GM10266 (cell line): Measurements from ENCODE around the gene RSRC1.
"Not testable (repeated sequence)": the region's sequence is repeated elsewhere in the genome, so short reads cannot be mapped to it uniquely, and the experiment has no call there.

Experiments used
- DNase-seq: peaks from one replicate; pipeline ENCODE4 v3.0.0; 2012; ENCODE audit errors: extremely low spot score
- CTCF ChIP-seq: IDR thresholded peaks from 2 replicates; pipeline ENCODE4 v1.5.1; 2012; ENCODE audit warnings: mild to moderate bottlenecking, low read depth; ENCODE audit not compliant: control insufficient read depth, insufficient read depth; ENCODE audit errors: missing control alignments

The RSRC1 gene

DNA sequence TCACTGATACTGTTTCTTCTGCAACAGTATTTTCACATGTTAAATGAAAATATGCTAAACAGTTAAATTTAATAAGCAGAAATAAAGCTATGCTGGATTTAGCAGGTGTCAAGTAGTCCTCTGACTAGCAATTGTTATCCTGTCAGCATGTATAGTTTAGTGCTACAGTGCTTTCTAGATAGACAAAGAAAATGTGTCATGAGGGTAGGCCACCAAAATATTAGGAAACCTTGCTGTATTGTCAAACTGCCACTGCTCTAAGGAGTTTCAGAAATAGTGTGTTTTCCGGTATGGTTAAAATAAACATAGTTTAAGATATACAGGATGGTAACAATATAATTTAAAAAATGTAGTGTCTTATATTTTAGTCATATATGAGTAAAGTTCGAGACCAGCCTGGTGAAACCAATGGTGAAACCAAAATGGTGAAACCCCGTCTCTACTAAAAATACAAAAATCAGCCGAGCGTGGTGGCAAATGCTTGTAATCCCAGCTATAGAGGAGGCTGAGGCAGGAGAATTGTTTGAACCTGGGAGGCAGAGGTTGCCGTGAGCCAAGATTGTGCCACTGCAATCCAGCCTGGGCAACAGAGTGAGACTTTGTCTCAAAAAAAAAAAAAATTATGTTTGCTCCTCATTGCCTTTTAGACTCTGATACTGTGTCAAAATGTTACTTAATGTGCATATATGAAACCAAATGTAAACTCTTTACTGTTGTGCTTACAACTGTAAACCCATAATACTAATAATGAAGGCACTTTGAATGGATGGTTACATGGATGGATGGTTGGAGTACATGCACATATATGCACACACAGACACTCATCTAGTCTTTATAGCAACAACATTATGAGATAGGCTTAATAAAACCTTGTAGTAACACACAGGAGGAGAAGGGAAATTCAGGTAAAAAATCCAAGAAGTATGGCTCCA, 204.8 kb downstream of the RSRC1 start:
- no peak for TF ChIP-seq CTCF
- DNase-seq: no peak

GRCh38 chr3:158329696-158330441, 220.0 kb downstream of the RSRC1 start:
- DNase-seq: not testable (repeated sequence)

GRCh38 chr3:158330870-158331269, 221.0 kb downstream of the RSRC1 start:
- DNase-seq: no peak
- TF ChIP-seq CTCF: no peak

- no peak for TF ChIP-seq CTCF
- no peak for DNase-seq
These were observed 223.8 kb downstream of the RSRC1 start for GRCh38 chr3:158333736-158334135.

GRCh38 chr3:158337110-158337509, 227.2 kb downstream of the RSRC1 start:
- DNase-seq: no peak
- no peak for TF ChIP-seq CTCF

- DNase-seq: no peak
- TF ChIP-seq CTCF: no peak
These were observed 229.7 kb downstream of the RSRC1 start for GRCh38 chr3:158339638-158340037.

GRCh38 chr3:158340951-158341350, 231.1 kb downstream of the RSRC1 start:
- DNase-seq: not testable (repeated sequence)

- no peak for DNase-seq
- no peak for TF ChIP-seq CTCF
These were observed 238.1 kb downstream of the RSRC1 start for GRCh38 chr3:158347966-158348365.
